ENCODE measurements around the gene KLHL36. TPM values are rescaled to one million over a fixed set of nuclear protein-coding genes. Genes with fewer than 3 reads are reported as not detected.

KLHL36 gene
- total and polyA plus RNA-seq, 4 donors, result 11.5 to 53.6 (median 16.9) TPM

- peaks cover 9 to 70% (median 42%) of the 10 kb centered on the region in 4 donors for H3K36me3 ChIP-seq (ENCODE audit: control insufficient read depth in 4 of 4, insufficient read depth in 3 of 4, low read depth in 1 of 4, low read length in 3 of 4)
- TF ChIP-seq ZBTB33 (IDR thresholded peaks at IDR 0.05) (no peak), ATF3 (IDR thresholded peaks at IDR 0.05) (no peak), YY1 (IDR thresholded peaks at IDR 0.05) (no peak), RXRA (IDR thresholded peaks at IDR 0.05) (no peak), NR2F2 (IDR thresholded peaks at IDR 0.05) (no peak), MAX (IDR thresholded peaks at IDR 0.05) (no peak), CTCF (IDR thresholded peaks at IDR 0.05; ENCODE audit: low read depth, low read length, missing input control) (no peak), HNF4G (IDR thresholded peaks at IDR 0.05) (no peak), GABPA (IDR thresholded peaks at IDR 0.05 in 1 of 2, conservative IDR thresholded peaks at IDR 0.05 in 1 of 2) (no peak), RAD21 (IDR thresholded peaks at IDR 0.05) (no peak)
- no peak overlapping the region for H3K27ac ChIP-seq (ENCODE audit: low read depth in 1 of 2, low read length in 2 of 2)
- DNase-seq (ENCODE audit: low spot score), result no peak
- no peak overlapping the region for H3K4me3 ChIP-seq (ENCODE audit: low read depth in 1 of 3, low read length in 3 of 3)
- H3K4me1 ChIP-seq (ENCODE audit: control insufficient read depth in 4 of 4, insufficient read depth in 4 of 4, low read length in 3 of 4), result peaks cover 0 to 4% (median 0%) of the 10 kb centered on the region in 4 donors
- H3K9ac ChIP-seq (ENCODE audit: low read depth in 1 of 2, low read length in 2 of 2), result no peak overlapping the region
- no peaks in the 10 kb centered on the region for H3K27me3 ChIP-seq (ENCODE audit: control insufficient read depth in 4 of 4, insufficient read depth in 4 of 4, low read length in 3 of 4)
- no peaks in the 10 kb centered on the region for H3K9me3 ChIP-seq (ENCODE audit: control insufficient read depth in 4 of 4, low read length in 3 of 4)
- 83% methylated on average over 9 of the region's 9 CpGs for WGBS
Observed at GRCh38 chr16:84663433-84664101, 15.3 kb downstream of the KLHL36 start.

GRCh38 chr16:84665359-84665758 is 17.0 kb downstream of the KLHL36 start:
- peaks cover 9 to 58% (median 32%) of the 10 kb centered on the region in 4 donors for H3K36me3 ChIP-seq (ENCODE audit: control insufficient read depth in 4 of 4, insufficient read depth in 3 of 4, low read depth in 1 of 4, low read length in 3 of 4)
- DNase-seq (ENCODE audit: low spot score), result no peak

GRCh38 chr16:84665843-84666242 is 17.5 kb downstream of the KLHL36 start:
- DNase-seq (ENCODE audit: low spot score), result no peak
- TF ChIP-seq HNF4G (IDR thresholded peaks at IDR 0.05) (no peak), ATF3 (IDR thresholded peaks at IDR 0.05) (no peak), YY1 (IDR thresholded peaks at IDR 0.05) (no peak), FOXA2 (IDR thresholded peaks at IDR 0.05) (no peak), SP1 (IDR thresholded peaks at IDR 0.05) (no peak), NR2F2 (IDR thresholded peaks at IDR 0.05) (no peak), JUND (IDR thresholded peaks at IDR 0.05) (no peak), RAD21 (IDR thresholded peaks at IDR 0.05) (no peak), RXRA (IDR thresholded peaks at IDR 0.05) (no peak), REST (IDR thresholded peaks at IDR 0.05) (no peak), CTCF (IDR thresholded peaks at IDR 0.05; ENCODE audit: low read depth, low read length, missing input control) (no peak), TAF1 (conservative IDR thresholded peaks at IDR 0.05) (no peak)
- no peaks in the 10 kb centered on the region for H3K27me3 ChIP-seq (ENCODE audit: control insufficient read depth in 4 of 4, insufficient read depth in 4 of 4, low read length in 3 of 4)
- peaks cover 9 to 53% (median 30%) of the 10 kb centered on the region in 4 donors for H3K36me3 ChIP-seq (ENCODE audit: control insufficient read depth in 4 of 4, insufficient read depth in 3 of 4, low read depth in 1 of 4, low read length in 3 of 4)
- H3K9ac ChIP-seq (ENCODE audit: low read depth in 1 of 2, low read length in 2 of 2), result no peak overlapping the region
- H3K27ac ChIP-seq (ENCODE audit: low read depth in 1 of 2, low read length in 2 of 2), result no peak overlapping the region
- no peak overlapping the region for H3K4me3 ChIP-seq (ENCODE audit: low read depth in 1 of 3, low read length in 3 of 3)
- H3K9me3 ChIP-seq (ENCODE audit: control insufficient read depth in 4 of 4, low read length in 3 of 4), result no peaks in the 10 kb centered on the region
- no peaks in the 10 kb centered on the region for H3K4me1 ChIP-seq (ENCODE audit: control insufficient read depth in 4 of 4, insufficient read depth in 4 of 4, low read length in 3 of 4)
- 91% methylated on average over 7 of the region's 7 CpGs for WGBS

More at GRCh38 chr16:84665359-84665758, 17.0 kb downstream of the KLHL36 start:
- TF ChIP-seq RAD21 (IDR thresholded peaks at IDR 0.05), result no peak
- no peak for TF ChIP-seq GABPA (IDR thresholded peaks at IDR 0.05 in 1 of 2, conservative IDR thresholded peaks at IDR 0.05 in 1 of 2)
- TF ChIP-seq TAF1 (conservative IDR thresholded peaks at IDR 0.05), result no peak
- TF ChIP-seq FOXA1 (IDR thresholded peaks at IDR 0.05), result no peak
- no peak for TF ChIP-seq HNF4A (conservative IDR thresholded peaks at IDR 0.05)
- H3K27ac ChIP-seq (ENCODE audit: low read depth in 1 of 2, low read length in 2 of 2), result no peak overlapping the region
- 85% methylated on average over 2 of the region's 2 CpGs for WGBS
- H3K9ac ChIP-seq (ENCODE audit: low read depth in 1 of 2, low read length in 2 of 2), result no peak overlapping the region
- H3K27me3 ChIP-seq (ENCODE audit: control insufficient read depth in 4 of 4, insufficient read depth in 4 of 4, low read length in 3 of 4), result no peaks in the 10 kb centered on the region
- no peak overlapping the region for H3K4me3 ChIP-seq (ENCODE audit: low read depth in 1 of 3, low read length in 3 of 3)
- no peaks in the 10 kb centered on the region for H3K4me1 ChIP-seq (ENCODE audit: control insufficient read depth in 4 of 4, insufficient read depth in 4 of 4, low read length in 3 of 4)
- H3K9me3 ChIP-seq (ENCODE audit: control insufficient read depth in 4 of 4, low read length in 3 of 4), result no peaks in the 10 kb centered on the region

Measured in liver (tissue), 9 donors.